KOPT-K1 (cell line): ENCODE data around the gene WDR35.

Experiments used
- H3K27ac ChIP-seq: fragments of 200-600 bp; sonication (generic); 2 replicates; pipeline ENCODE4 v1.5.1; 2016; ENCODE audit warnings: antibody characterized with exemption, mild to moderate bottlenecking, low read depth, low read length; ENCODE audit not compliant: poor library complexity, severe bottlenecking
- H3K36me3 ChIP-seq: fragments of 200-600 bp; sonication (generic); 2 replicates; pipeline ENCODE4 v1.5.1; 2017; ENCODE audit warnings: antibody characterized with exemption, mild to moderate bottlenecking, low read length, moderate library complexity; ENCODE audit not compliant: insufficient read depth
- H3K9me3 ChIP-seq: fragments of 200-600 bp; sonication (generic); 2 replicates; pipeline ENCODE4 v1.5.1; 2017; ENCODE audit warnings: antibody characterized with exemption, low read length, mild to moderate bottlenecking; ENCODE audit not compliant: insufficient read depth, poor library complexity, severe bottlenecking

Gene WDR35

DNA sequence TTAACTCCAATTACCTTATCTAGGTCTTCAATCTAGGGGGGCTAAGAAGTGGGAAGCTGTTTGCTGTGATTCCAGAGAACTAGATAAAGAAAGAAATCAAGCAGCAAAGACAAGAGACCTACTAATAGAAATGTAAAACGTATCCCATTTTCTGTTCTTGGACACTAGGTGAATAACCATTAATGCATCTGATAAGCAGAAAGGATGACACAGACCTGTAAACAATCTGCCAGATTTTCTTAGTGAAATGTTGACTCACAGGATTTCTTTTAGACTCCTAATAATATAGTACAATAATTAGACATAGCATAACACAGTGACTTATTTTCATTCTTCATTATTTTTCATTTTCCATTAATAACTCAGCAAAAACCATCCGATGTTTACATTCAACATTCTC lies 1.3 kb downstream of the WDR35 start:
- H3K27ac ChIP-seq = no peak overlapping the region

GRCh38 chr2:19987936-19988335 lies 2.0 kb downstream of the WDR35 start:
- Histone ChIP-seq H3K36me3 (no peaks in the 10 kb centered on the region), H3K9me3 (peaks cover 5% of the 10 kb centered on the region), H3K27ac (no peak overlapping the region)

More for the DNA sequence above, 1.3 kb downstream of the WDR35 start:
- no peaks in the 10 kb centered on the region for H3K36me3 ChIP-seq
- H3K9me3 ChIP-seq = peaks cover 5% of the 10 kb centered on the region

DNA sequence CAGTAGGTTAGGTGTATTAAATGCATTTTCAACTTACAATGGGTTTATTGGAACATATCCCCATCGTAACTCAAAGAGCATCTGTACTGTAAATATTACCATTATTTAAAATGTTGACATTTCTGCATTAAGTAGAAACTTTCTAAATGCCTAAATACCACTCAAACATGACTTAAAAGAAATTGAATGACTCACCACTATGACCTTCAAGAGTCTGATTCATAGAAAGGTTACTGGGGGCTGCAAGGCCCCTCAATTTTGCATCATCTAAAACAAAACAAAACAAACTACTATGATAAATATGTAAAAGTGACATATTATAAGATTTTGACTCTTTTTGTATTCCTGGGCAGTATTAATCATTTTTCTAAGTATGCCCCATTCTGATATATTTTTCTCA lies 7.6 kb downstream of the WDR35 start:
- no peaks in the 10 kb centered on the region for H3K36me3 ChIP-seq
- H3K9me3 ChIP-seq = no peaks in the 10 kb centered on the region
- no peak overlapping the region for H3K27ac ChIP-seq

DNA sequence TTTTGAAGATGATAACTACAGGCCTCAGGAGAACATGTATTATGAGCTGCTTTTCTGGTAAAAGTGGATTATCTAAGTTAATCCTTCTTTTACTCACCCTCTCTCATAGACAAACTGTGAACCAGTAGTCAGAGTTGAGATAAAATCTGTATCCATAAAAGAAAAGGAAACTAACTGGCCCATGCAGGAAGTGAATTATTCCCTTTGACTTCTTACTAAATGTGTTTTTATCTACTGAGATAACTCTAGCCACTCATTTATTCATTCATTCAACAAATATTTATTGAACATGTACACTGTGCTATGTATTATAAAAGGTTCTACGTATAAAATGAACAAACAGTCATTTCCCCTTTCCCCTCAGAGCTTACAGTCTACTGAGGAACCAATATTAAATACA lies 10.0 kb downstream of the WDR35 start:
- Histone ChIP-seq H3K9me3 (no peaks in the 10 kb centered on the region), H3K27ac (no peak overlapping the region), H3K36me3 (no peaks in the 10 kb centered on the region)

DNA sequence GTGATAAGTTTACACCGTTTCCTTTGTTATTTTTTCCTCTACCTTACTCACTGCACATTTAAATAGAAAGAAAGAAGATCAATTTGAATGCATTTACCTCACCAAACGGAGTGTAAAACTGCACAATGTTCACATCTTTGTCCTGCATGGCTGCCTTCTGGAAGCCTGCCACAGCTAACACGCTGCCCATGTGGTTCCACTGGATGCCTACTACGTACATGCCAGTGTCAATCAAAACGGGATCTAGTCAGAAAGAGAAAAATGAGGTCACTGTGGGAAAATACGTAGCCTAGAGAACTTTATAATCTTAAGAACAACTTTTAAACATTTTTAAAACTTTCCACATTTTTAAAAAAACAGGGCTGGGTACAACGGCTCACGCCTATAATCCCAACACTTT lies 16.4 kb downstream of the WDR35 start:
- no peaks in the 10 kb centered on the region for H3K9me3 ChIP-seq
- H3K27ac ChIP-seq = no peak overlapping the region
- no peaks in the 10 kb centered on the region for H3K36me3 ChIP-seq

- no peaks in the 10 kb centered on the region for H3K36me3 ChIP-seq
- H3K9me3 ChIP-seq = no peaks in the 10 kb centered on the region
- no peak overlapping the region for H3K27ac ChIP-seq
Observed at GRCh38 chr2:19971691-19972090, 18.2 kb downstream of the WDR35 start.

DNA sequence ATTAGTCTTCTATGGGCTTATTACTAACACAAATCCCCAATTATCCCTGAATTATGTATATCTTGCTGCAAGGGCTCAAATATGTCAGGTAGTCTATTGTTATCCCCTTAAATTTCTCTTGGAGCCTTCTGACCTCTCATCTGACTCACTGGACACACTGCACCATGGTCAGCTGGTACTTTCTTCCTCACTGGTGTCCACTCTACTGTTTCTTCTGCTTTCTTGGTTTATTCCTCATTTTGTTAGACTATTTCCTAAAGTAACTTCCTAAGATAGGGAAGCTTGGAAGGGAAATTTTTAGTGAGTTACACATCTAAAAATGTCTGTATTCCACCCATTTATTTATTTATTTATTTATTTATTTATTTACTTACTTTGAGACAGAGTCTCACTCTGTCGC lies 26.5 kb downstream of the WDR35 start:
- no peak overlapping the region for H3K27ac ChIP-seq
- no peaks in the 10 kb centered on the region for H3K36me3 ChIP-seq
- no peaks in the 10 kb centered on the region for H3K9me3 ChIP-seq

DNA sequence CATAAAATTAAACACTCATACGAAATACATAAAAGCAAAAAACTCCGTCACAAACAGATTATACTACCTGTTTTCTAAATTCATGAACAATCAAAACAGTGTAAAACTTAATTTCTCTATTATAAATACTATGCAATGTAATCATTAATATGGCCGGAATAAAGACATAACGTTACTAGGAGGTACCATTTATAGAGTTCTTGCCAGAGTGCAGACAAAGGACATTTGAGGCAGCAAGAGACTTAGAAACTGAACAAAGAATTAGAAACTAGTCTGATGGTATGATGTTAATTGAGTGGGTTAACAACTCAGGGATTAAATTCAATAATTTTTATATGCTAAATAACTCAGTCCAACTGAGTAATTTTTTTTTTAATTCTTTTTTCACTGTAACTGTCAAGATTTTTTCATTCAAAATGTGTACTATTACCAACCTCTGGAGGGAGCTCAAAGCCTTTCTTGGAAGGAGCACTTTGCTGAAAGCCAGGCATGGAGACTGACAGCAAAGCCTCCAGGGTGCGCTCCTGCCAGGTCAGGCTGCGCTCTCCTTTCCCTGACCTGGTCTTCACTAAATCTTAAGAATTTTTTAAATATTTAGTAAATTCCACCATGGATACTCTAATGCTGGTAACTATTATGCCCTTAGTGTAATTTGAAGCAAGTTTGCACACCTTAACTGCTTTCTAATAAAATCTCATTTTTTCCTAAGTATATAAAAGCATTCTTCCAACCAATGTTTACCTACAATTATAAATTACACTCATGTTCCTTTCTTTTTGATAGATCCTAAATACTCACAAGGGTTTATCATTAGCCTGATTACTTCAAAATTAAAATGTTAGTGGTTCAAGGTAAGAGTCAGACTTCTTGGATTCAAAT lies 34.1 kb downstream of the WDR35 start:
- Histone ChIP-seq H3K27ac (no peak overlapping the region), H3K36me3 (no peaks in the 10 kb centered on the region), H3K9me3 (no peaks in the 10 kb centered on the region)

GRCh38 chr2:19949071-19949470 lies 40.8 kb downstream of the WDR35 start:
- Histone ChIP-seq H3K9me3 (no peaks in the 10 kb centered on the region), H3K27ac (no peak overlapping the region), H3K36me3 (no peaks in the 10 kb centered on the region)

DNA sequence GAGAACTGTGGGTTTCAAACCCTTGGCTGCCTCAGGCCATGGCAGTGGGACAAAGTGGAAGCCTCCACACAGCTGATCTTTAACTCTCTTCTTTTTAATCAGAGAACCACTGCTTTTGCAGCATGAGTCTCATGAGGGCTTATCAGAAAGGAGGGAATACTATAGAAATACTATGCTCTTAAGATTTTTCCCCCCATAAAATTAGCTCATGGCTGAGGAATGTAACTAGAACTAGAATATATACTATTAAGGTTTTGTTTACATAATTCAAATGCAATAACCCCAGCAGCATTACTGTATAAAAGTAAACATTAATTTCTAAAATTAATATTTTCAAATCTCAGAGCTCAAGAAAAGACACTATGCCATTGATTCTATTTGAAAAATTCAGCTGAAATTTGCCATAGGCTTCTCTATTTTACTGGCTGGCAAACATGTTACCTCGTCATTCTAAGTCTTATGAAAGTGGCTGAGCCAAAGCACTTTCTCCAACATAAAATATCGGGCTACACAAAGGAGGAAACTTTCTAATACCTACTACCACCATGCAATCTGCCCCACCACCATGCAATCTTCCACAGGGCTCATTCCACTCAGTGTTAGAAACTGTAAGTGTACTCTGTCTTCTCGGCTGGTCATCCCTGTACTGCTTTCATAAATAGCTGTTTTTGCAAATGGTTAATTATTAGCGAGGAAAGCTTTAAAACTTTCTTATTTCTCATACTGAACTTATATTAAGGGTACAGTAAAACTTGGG lies 42.5 kb downstream of the WDR35 start:
- Histone ChIP-seq H3K9me3 (no peaks in the 10 kb centered on the region), H3K36me3 (no peaks in the 10 kb centered on the region), H3K27ac (no peak overlapping the region)

GRCh38 chr2:19944205-19944845 lies 45.6 kb downstream of the WDR35 start:
- H3K27ac ChIP-seq = no peak overlapping the region
- no peaks in the 10 kb centered on the region for H3K9me3 ChIP-seq
- H3K36me3 ChIP-seq = no peaks in the 10 kb centered on the region

- H3K36me3 ChIP-seq = no peaks in the 10 kb centered on the region
- H3K27ac ChIP-seq = no peak overlapping the region
- H3K9me3 ChIP-seq = no peaks in the 10 kb centered on the region
Observed at GRCh38 chr2:19943189-19943588, 46.7 kb downstream of the WDR35 start.

- Histone ChIP-seq H3K36me3 (no peaks in the 10 kb centered on the region), H3K27ac (no peak overlapping the region), H3K9me3 (no peaks in the 10 kb centered on the region)
Observed at GRCh38 chr2:19942199-19942598, 47.7 kb downstream of the WDR35 start.

- Histone ChIP-seq H3K9me3 (no peaks in the 10 kb centered on the region), H3K36me3 (no peaks in the 10 kb centered on the region; the same call in 1 of the 2 replicates)
Observed at GRCh38 chr2:19937004-19937403, 52.9 kb downstream of the WDR35 start.

DNA sequence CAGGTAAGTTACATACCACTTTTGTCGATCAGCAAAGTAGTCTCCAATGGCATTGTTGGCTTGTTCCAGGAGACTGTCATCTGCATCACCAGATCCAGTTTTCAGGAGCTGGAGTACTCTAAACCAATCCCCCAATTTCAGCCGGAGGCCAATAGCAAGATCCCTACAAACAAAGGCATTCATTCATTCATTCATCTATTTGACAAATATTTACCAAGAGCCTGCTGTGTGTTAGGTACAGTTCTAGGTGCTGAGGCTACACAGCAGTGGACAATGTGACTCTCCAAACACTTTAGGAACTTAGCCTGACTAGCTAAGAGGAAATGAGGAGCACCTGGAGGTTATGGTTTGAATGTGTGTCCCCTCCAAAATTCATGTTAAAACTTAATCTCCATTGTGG lies 53.7 kb downstream of the WDR35 start:
- no peak overlapping the region for H3K27ac ChIP-seq
- H3K36me3 ChIP-seq = no peaks in the 10 kb centered on the region; the same call in 1 of the 2 replicates
- H3K9me3 ChIP-seq = no peaks in the 10 kb centered on the region

More at GRCh38 chr2:19937004-19937403, 52.9 kb downstream of the WDR35 start:
- H3K27ac ChIP-seq = no peak overlapping the region
